Loucy (cell line): ENCODE data around the gene RUNX2.

Experiments
- EZH2phosphoT487 ChIP-seq: fragments of 200-600 bp; IDR thresholded peaks from 2 replicates; pipeline ENCODE4 v1.6.1; 2018; ENCODE audit warnings: antibody characterized with exemption, mild to moderate bottlenecking, moderate library complexity, borderline replicate concordance
- TF ChIP-seq, protein P1 (sequence below): fragments of 200-600 bp; sonication (generic); conservative IDR thresholded peaks from 2 replicates; pipeline ENCODE4 v1.5.1; 2014; ENCODE audit warnings: mild to moderate bottlenecking, antibody characterized with exemption, low read length

DNA sequence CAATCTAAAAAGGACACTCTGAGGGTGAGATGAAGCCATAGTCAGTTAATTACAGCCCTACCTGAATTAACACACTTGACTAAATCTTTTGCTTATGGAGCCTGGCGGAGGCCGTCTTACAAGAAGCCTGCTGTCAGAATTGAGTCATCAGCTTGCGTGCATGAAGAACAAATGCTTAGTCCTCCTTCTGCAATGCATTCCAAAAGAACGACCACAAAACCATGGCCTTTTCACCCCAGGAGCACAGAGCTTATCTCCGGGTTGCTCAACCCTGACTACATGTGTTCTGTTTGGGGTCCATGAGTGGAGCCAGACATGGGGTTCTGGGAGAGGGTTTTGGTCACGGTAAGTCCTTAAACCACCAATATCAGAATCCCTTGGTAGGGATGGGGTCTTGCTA, 369.5 kb downstream of the RUNX2 start:
- TF ChIP-seq, protein P1, sequence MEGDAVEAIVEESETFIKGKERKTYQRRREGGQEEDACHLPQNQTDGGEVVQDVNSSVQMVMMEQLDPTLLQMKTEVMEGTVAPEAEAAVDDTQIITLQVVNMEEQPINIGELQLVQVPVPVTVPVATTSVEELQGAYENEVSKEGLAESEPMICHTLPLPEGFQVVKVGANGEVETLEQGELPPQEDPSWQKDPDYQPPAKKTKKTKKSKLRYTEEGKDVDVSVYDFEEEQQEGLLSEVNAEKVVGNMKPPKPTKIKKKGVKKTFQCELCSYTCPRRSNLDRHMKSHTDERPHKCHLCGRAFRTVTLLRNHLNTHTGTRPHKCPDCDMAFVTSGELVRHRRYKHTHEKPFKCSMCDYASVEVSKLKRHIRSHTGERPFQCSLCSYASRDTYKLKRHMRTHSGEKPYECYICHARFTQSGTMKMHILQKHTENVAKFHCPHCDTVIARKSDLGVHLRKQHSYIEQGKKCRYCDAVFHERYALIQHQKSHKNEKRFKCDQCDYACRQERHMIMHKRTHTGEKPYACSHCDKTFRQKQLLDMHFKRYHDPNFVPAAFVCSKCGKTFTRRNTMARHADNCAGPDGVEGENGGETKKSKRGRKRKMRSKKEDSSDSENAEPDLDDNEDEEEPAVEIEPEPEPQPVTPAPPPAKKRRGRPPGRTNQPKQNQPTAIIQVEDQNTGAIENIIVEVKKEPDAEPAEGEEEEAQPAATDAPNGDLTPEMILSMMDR, result no peak
- TF ChIP-seq EZH2phosphoT487, result no peak
